HG02970 (cell line): ENCODE data around the gene BEGAIN.

ENCODE experiments used
- ATAC-seq: cut with Tn5 transposase; IDR thresholded peaks from one replicate; pipeline ENCODE4 v1.9.1; 2021; ENCODE audit warnings: mild to moderate bottlenecking, moderate library complexity, moderate number of reproducible peaks; ENCODE audit not compliant: unreplicated experiment, low FRiP score

Gene BEGAIN

DNA sequence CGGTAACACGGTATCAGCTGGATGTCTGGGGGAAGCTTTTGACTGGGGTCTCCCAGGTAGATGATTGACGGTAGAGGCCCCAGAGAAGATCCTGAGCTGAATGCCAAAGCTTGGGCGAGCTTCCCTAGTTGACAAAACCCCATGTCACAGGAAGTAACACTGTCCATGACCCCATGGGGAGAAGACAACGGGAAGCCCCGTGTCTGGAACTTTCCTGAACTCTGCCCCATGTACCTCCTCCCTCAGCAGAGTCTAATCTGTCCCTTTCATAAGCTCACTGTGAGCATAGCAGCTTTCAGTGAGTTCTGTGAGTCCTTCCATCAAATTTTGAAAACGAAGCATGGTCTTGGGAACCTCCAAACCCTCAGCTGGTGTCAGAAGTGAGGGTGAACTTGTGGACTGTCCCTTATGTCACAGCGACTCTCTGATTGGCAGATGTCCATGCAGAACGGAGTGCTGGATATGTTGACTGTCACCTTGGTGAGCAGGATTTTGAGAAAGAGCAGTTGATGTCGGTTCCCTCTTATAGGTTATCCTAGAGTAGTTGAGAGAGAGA, 29.7 kb upstream of the BEGAIN start:
- ATAC-seq, result no peak

DNA sequence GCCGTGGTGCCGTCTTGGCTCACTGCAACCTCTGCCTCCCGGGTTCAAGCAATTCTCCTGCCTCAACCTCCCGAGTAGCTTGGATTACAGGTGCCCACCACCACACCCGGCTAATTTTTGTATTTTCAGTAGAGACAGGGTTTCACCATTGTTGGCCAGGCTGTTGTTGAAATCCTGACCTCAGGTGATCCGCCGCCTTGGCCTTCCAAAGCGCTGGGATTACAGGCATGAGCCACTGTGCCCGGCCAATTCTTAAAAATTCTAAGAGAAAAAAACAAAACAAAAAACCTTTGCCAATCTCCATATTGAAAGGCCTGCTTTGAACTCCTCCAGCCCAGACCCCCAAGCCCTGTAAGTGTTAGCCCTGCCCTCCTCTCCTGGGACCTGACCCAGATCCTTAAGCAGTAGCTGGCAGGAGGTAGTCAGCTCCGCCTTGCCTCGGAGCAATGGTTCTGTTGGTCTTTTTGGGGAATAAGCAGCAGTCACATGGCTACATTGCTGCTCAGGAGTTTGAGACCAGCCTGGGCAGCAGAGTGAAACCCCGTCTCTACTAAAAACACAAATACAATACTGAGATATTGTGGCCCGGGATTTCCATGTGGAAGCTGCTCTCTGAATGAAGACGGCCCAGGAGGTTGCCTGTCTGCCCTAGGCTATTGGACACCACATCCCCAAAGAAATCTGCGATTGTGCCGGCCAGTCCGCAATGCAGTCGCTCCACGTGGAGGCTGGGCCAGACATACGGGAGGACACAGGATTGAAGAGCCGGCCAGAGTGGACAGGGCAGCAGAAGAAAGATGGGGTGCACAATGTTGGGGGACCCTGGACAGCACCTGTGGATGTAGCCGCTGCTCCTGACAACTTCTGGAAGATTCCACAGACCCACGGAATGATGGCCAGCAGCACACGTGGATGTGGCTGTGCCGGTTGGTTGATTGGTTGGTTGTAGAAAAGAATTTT, 28.8 kb upstream of the BEGAIN start:
- ATAC-seq, result no peak

DNA sequence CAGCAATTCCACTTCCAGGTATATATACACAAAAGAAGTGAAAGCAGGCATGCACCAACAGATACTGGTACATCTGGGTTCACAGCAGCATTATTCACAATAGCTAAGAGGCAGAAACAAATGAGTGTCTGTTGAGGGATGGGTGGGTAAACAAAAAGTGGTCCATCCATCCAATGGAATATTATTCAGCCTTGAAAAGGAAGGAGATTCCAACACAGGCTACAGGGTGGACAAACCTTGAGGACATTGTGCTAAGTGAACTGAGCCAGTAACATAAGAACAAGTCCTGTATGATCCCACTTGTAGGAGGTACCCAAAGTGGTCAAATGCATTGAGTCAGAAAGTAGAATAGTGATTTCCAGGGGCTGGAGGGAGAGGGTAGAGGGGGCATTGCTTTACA, 27.6 kb upstream of the BEGAIN start:
- no peak for ATAC-seq

DNA sequence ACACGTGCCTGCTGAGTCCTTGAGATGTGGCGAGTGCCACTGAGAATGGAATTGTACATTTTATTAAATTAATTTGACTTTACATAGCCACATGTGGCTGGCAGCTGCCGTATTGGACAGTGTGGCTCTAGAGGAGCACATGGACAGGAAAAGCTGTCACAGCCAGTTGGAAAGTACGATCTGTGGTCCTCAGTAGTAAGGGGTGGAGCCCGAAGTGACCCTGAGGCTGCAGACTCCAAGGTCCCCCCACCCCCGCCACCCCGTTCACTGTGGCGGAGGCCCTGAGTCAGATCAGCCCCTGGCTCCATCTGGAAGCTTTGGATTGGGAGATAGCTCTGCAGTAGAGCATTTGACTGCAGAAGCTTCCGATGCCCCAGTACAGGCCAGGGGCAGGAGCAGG, 25.8 kb upstream of the BEGAIN start:
- ATAC-seq, result no peak

DNA sequence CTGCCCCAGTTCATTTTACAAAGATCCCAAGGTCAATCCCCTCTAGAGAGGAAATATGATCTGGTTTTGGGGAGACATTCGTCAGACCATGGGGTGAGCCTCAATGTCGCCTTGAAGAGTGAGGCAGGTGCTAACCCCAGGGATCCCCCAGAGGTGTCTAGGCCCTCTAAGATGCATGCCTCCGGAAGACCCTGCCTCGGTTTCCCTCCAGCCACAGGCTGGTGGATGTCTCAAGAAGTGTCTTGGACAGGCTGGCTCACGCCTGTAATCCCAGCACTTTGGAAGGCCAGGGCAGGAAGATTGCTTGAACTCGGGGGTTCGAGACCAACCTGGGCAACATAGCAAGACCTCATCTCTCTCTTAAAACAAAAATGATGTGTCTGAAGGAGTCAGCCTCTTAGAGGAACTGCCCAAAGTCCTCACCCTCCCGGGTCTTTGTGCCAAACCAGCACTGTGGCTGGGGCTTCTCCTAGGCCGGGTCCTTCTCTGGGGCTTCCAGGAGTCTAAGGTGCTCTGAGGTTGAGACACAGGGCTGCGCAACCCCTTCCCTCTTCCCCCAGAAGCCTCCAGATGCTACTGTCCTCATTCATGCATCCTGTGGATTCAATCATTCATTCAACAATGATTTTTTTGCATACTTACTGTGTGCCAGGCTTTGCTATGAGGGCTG, 24.7 kb upstream of the BEGAIN start:
- no peak for ATAC-seq

DNA sequence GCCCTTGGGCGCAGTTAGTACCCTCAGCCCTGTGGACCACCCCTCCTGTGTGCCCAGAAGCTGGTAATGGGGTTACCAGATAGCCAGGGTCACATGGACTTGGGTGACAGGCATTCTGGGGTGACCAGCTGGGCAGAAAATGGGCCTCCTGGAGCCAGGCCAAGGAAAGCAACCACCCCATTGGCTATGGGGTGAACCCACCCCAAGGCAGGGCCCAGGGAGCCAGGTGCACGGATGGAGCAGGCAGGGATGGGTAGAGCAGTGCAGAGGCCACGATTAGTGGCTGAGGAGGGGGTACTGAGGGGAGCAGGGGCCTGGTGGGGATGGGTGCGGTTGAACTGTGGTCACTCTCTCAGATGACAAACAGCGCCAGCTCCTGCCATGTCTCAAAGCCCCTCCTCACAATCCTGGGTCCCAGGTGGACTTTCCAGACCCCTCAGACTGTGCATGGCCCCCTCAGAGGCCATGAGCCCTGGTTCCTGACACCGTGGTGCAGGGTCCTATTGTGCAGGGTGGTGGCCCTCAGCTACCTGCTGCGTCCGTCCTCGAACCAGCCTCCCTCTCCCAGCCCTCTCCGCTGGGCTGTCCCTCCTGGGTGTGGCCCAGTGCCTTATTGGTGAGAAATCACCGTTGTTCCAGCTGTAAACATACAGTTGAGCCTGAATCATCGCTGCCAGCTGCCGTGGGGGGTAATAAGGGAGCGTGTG, 23.4 kb upstream of the BEGAIN start:
- no peak for ATAC-seq

DNA sequence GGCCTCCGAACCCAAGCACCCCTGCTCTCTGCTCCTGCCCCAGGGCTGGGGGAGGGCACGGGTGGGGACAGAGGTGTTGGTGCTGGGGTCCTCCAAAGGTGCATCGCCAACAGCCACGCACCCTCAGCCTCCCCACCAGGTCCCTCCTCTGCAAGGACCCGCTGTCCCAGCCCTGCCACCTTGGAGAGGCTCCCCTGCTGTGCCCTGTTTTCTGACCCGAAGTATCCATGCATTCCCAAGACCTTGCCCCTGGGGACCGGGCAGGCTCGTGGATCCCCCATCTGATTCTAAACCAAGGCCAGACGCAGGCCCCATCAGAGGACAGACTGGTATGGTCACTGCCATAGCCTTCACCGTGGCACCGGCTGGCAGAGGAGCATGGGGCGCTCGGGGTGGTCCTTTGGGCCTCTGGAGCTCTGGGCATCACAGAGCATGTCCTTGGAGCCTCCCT, 22.7 kb upstream of the BEGAIN start:
- no peak for ATAC-seq

DNA sequence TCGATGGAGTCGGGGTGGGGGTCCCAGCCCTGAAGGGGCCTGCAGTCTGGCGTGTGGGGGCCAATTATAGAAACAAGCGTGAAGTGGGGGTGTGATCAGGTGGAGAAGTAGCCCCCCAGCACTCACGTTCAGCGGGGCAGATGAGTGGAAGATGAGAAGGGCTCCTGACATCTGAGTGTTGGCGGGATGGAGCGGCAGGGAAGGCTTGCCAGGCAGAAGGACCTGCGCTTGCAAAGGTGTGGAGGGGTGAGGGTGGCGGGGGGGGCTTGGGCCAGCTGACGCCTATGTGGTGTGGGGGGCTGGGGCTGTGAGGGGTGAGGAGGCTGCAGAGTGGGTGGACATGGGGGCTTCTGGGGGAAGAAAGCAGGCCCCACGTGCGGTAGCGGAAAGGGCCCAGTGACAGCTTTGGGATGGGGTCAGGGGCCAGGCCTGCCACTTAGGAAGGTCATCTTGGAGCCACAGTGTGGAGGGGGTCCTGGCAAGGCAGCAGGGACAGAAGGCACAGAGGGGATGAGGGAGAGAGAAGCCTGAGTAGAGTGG, 22.2 kb upstream of the BEGAIN start:
- no peak for ATAC-seq

DNA sequence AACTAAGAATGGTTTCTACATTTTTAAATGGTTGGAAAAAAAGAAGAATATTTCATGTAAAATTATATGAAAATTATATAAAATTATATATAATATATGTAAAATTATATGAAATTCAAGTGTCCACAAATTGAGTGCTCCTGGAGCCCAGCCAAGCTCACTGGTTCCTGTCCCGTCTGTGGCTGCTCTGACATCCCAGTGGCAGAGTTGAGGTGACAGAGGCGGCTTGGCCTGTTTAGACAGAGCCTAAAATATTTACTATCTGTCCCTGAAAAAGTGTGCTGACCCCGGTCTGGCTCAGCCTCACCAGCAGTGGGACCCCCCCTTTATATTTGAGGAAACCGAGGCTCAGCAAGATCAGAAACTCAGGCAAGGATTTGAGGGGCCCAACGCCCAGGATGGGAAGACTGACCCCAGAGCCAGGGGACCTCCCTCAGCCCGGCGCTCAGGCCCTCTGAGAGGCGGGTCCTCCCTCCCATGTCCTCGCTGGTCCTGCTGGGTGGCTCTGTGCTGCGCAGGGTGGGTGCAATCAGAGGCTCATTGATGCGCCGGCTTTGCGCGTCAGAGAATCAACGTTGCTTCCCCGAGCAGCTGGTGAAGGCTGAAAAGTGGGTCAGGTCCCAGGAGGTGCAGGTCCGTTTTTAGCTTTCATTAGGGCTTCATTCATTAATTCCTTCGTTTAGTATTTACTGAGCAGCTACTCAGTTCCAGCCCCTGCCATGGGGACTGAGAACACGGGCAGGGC, 21.5 kb upstream of the BEGAIN start:
- ATAC-seq, result no peak

DNA sequence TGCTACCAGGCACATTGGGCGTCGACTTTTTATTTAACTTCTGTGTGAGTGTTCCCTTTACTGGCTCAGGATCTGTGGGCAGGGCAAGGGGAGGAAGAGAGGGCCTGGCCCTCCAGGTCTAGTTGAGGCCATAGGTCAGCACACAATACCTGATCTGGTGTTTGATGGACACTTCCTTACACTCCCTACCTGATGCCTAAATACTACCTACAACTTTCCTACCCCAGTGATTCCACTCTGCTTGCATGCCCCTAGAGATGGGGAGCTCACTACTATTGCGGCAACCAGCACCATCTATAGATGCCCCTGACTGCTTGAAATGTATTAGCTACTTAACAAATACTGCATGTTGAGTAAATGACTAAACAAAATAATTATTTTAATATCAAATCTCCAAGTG, 20.8 kb upstream of the BEGAIN start:
- ATAC-seq, result no peak

DNA sequence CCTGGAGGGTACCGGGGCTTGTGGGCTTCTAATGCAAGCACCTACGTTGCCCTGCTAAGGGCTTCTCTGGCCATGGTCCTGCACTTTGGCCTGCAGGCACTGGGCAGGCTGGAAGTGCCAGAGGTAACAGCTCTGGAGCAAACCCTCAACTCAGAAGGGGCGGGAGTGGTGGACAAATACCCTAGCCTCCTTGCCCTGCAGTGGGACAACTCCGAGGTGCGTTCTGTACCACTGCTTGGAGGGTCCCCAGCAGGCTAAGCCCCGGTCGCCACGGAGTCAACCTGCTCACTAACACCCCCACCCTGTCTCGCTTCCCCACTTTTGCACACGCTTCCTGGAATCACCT, 20.4 kb upstream of the BEGAIN start:
- ATAC-seq, result no peak

DNA sequence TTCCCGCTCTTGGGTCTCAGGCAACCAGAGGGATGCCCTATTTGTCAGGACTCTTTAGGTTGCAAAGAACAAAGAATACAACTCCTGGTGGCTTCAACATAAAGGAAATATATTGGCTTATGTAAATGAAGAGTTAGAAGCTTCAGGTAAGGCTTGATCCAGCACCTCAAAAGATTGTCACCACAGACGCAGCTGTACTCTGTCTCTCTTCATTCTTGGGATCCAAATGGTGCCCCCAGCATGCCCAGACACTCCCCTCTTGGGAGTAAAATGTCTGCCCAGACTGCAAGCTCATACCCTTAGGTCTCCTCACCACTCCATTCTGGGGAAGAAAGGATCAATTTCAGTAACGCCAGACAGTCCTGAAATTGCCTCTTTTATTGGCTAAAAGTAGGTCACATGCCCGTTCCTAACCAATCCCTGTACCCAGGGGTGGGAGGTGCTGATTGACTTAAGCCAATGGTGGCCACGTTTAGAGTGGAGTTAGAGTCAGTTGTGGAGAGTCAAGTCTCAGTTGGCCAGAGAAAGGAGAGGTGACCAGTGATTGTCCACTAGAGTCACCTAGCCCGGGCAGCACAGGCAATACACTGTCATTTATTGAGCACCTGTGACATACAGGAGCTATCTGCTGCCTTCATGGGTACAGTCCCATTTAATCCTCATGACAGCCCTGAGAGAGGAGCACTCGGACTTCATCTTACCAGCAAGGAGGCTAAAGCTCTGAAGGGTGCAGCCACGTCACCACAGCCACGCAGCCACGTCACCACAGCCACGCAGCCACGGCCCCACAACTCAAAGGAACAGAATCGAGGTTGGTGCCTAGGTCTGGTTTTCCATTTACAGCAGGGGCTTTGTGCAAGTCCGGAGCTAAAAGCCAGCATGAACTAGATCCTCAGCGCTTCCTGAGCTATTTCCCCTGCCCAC, 19.7 kb upstream of the BEGAIN start:
- ATAC-seq, result no peak

DNA sequence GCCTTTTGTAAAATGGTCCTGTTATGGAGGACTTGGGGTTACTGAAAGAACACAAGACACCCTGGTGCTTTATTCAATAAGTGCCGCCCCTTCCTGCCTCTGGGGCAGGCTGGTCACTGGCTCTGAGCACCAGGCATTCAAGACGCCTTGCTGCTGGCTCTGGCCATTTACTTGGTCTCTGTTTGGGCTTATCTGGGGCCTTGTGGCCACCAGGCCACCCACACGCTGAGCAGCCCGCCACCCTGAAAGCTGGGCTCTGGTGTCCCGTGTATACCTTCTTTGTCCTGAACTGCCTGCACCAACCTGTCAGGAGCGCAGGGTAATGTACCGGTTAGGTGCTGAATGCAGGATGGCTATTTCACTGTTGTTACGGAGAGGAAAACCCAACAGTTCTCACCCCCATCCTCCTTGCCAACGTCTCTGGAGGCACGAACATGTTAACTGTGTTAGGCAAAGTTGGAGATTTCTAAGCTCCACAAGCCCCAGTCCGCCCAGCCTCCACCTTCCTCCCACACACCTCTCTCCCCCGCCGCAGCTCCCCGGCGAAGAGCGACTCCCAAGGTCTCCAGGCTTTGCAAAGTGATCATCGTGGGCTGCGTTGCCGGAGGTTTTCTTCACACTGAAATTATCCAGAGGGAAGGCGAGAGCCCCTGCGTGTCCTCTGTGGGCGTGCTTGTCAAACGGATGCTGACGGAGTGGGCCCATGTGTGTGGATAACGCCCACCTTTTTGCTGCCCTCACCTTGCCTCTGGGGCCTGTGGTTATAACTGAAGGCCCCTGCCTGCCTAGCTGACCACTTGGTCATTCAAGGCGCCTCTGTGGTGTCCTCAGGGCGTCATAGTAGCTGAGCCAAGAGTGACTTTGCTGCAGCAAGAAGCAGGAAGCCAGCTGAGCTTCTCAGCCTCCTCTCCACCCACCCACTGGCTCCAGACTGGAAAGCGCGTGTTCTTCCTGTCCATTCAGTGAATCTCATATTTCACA, 18.8 kb upstream of the BEGAIN start:
- no peak for ATAC-seq

DNA sequence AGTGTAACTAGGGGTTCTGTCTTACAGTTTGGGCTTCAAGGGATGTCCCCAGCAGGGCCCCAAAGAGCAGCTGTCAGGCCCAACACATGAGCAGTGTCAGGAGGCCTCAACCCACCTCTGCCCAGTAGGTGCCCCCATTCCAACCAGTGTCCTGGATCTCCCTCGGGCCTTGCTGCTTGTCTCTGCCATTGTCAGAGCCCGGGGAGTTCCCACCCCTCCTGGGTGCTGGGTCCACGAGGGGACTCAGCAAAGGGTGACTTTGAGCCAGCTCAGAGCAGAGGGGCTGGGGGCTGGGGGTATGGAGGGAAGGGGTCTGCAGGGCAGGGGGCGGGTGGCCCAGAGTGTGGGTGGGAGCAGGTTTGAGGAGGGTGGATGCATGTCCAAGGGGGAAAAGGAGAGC, 18.0 kb upstream of the BEGAIN start:
- ATAC-seq, result no peak

DNA sequence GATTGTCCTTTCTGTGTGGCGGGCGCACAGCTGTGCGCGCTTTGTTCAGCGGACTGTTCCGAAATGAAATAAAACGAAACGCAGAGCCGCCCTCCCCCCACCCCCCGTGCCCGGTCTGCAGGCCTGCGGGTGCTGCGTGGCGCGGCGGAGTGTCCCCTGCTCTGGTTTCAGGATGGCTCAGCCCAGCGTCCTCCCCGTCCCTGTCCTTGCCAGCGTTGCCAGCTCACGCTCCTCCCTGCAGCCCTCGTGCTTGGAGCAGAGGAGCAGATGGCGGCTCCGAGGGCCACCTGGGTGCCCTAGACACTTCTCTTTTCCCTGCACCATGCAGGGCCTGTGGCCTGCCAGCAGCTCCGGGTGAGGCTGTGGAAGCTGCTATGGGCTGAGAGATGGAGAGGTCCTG, 17.5 kb upstream of the BEGAIN start:
- ATAC-seq, result no peak

DNA sequence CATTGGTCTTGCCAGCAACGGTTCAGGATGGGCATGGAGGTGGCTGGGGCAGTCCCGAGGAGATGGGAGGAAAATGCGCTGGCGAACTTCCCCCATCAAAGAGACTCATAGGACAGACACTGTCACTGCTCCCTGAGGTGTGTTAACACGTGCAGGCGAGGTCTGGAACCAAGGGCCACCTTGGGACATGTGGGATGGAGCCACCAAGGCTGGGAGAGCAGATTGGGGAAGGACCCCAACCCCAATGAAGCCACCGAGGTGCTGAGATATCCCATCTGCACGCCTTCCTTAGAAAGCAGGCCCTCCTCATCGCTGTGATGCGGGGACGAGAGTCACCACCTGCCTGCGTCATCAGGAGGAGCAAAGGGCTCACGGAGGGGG, 16.9 kb upstream of the BEGAIN start:
- ATAC-seq, result no peak

DNA sequence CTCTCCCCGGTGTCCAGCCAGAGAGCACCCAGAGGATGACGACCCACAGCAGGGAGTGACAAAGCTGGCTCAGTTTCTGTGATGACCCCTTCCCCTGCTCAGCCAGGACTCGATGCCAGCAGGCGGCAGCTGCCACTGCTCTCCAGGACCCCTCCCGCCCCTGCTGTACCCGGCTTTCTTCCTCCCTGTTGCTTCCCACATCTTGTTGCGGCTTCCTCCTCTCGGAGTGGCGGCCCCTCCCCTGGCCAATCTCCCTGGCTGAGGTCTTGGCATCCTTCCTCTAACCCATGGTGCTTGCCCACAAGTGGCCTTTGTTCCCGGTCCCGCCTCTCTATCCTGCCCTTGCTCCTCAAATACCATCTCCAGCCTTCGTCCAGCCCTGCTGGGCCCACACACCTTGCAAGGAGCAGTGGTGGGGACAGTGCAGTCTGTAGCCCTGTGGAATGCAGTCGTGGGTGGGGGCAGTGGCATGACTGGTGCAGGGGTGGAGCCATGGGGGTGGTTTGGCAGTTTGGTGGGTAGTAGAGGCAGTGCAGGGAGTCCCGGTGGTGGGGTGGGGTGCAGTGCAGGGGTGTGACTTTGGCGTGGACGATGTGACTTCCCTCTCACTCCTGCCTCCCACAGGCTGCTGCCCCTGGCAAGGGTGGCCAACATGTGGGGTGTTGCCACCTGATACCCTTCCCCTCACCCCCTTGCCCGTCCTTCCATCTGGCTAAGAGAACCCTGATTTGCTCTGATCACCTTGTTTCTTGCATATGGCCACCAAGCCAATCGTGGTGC, 16.3 kb upstream of the BEGAIN start:
- ATAC-seq, result no peak
